Measurements from ENCODE around the gene CTDSPL.

GRCh38 chr3:38027466-38028465 is 166.1 kb downstream of the CTDSPL start:
- TF ChIP-seq EP300 (IDR thresholded peaks at IDR 0.05) = no peak
- TF ChIP-seq CTCF (IDR thresholded peaks at IDR 0.05) = no peak
- no peak for TF ChIP-seq POLR2AphosphoS5 (IDR thresholded peaks at IDR 0.05)
- TF ChIP-seq POLR2A (IDR thresholded peaks at IDR 0.05) = no peak
